ENCODE data around the gene MED4. TPM values are rescaled to one million over a fixed set of nuclear protein-coding genes. Genes with fewer than 3 reads are reported as not detected.

MED4 gene
- total RNA-seq, 1 experiment from 2014 or later: 26.5 TPM

- Histone ChIP-seq H3K27me3 (ENCODE audit: control insufficient read depth, insufficient read depth, low read length) (no peaks in the 10 kb centered on the region), H3K4me3 (ENCODE audit: low read depth in 2 of 2, low read length in 2 of 2) (no peak overlapping the region), H3K9me3 (ENCODE audit: control insufficient read depth, insufficient read depth, low read depth, low read length) (no peaks in the 10 kb centered on the region; the same call in 1 of the 2 replicates), H3K27ac (ENCODE audit: low read length) (no peak overlapping the region), H3K36me3 (ENCODE audit: control insufficient read depth, insufficient read depth, low read length) (peaks cover 5% of the 10 kb centered on the region; the same call in 1 of the 2 replicates), H3K4me1 (ENCODE audit: control insufficient read depth, insufficient read depth, low read length) (peaks cover 4% of the 10 kb centered on the region)
- intact Hi-C loops (cut with micrococcal nuclease; ENCODE audit: unreplicated experiment): no loop called here
- DNase-seq (ENCODE audit: low read depth, low spot score): no peak
- in situ Hi-C loops (cut with HindIII; ENCODE audit: low pct_unique_long_range_greater_than_20kb, low sequenced_read_pairs): no loop called here
- no peak for ATAC-seq
- BruUV-seq (replicated peaks): no TSS peak
- TF ChIP-seq REST (IDR thresholded peaks at IDR 0.05; ENCODE audit: insufficient read depth in 1 of 2, low read depth in 2 of 2, low read length in 1 of 2) (no peak), TCF7L2 (IDR thresholded peaks at IDR 0.05; ENCODE audit: low read depth, low read length) (no peak)
- ChIA-PET POLR2A (no interaction called here), CTCF (no interaction called here)
Observed at GRCh38 chr13:48097793-48098192, 2.9 kb upstream of the MED4 start.

- no peak overlapping the region for H3K4me3 ChIP-seq (ENCODE audit: low read depth in 2 of 2, low read length in 2 of 2)
- BruUV-seq (replicated peaks): no TSS peak
- ChIA-PET CTCF (no interaction called here), POLR2A (no interaction called here)
- no peak for DNase-seq (ENCODE audit: low read depth, low spot score)
- no peaks in the 10 kb centered on the region; the same call in 1 of the 2 replicates for H3K9me3 ChIP-seq (ENCODE audit: control insufficient read depth, insufficient read depth, low read depth, low read length)
- no peak for TF ChIP-seq TCF7L2 (IDR thresholded peaks at IDR 0.05; ENCODE audit: low read depth, low read length)
- no peak for TF ChIP-seq REST (IDR thresholded peaks at IDR 0.05; ENCODE audit: insufficient read depth in 1 of 2, low read depth in 2 of 2, low read length in 1 of 2)
- no peak for TF ChIP-seq POLR2AphosphoS5 (IDR thresholded peaks at IDR 0.05; ENCODE audit: low read depth, low read length)
- TF ChIP-seq SIN3A (IDR thresholded peaks at IDR 0.05; ENCODE audit: borderline replicate concordance, insufficient read depth, low read depth, low read length): no peak
- no peak for TF ChIP-seq CTCF (IDR thresholded peaks at IDR 0.05)
- no peak for ATAC-seq
- in situ Hi-C loops (cut with HindIII; ENCODE audit: low pct_unique_long_range_greater_than_20kb, low sequenced_read_pairs) (no loop called here), intact Hi-C loops (cut with micrococcal nuclease; ENCODE audit: unreplicated experiment) (no loop called here)
- 0 out of 2 replicates have a peak overlapping the region, but pooled peaks have one; percentile 17 for H3K27ac ChIP-seq (ENCODE audit: low read length)
- peaks cover 4% of the 10 kb centered on the region for H3K4me1 ChIP-seq (ENCODE audit: control insufficient read depth, insufficient read depth, low read length)
- H3K27me3 ChIP-seq (ENCODE audit: control insufficient read depth, insufficient read depth, low read length): no peaks in the 10 kb centered on the region
- peaks cover 5% of the 10 kb centered on the region; the same call in 1 of the 2 replicates for H3K36me3 ChIP-seq (ENCODE audit: control insufficient read depth, insufficient read depth, low read length)
Observed at GRCh38 chr13:48096670-48097069, 1.8 kb upstream of the MED4 start.

Data from Panc1 (cell line).